A673 (cell line): ENCODE measurements around the gene NDOR1. TPM values are rescaled to one million over a fixed set of nuclear protein-coding genes. Genes with fewer than 3 reads are reported as not detected.

Source experiments
- BruUV-seq: library from RNA; stranded (reverse); fragments of 400-500 nt; replicated peaks from 2 replicates; lab custom pipeline; 2021; lab: Mats Ljungman, UMichigan
- CTCF ChIA-PET: fragments of 300-600 bp; sonication (Branson Sonifier 250); formaldehyde crosslinking; loops from one replicate; lab custom pipeline; 2022; ENCODE audit warnings: antibody characterized with exemption; lab: Charles Lee
- POLR2A ChIA-PET: fragments of 300-600 bp; sonication (Branson Sonifier 250); formaldehyde crosslinking; loops from one replicate; lab custom pipeline; 2022; ENCODE audit warnings: antibody characterized with exemption; ENCODE audit not compliant: low non-redundant PET; lab: Charles Lee
- DNase-seq: peaks from one replicate; pipeline ENCODE4 v3.0.0-alpha.2; 2015; ENCODE audit warnings: low spot score
- H3K27ac ChIP-seq: fragments of 200-600 bp; sonication (generic); 2 replicates; pipeline ENCODE4 v1.5.1; 2016; ENCODE audit warnings: mixed run types, low read depth, mild to moderate bottlenecking, mixed read lengths, antibody characterized with exemption, low read length; ENCODE audit not compliant: poor library complexity, severe bottlenecking
- H3K27me3 ChIP-seq: fragments of 200-600 bp; sonication (generic); replicated peaks from 2 replicates; pipeline ENCODE4 v1.6.1; 2017; ENCODE audit warnings: mixed run types, low read depth, mild to moderate bottlenecking, mixed read lengths, antibody characterized with exemption, low read length; ENCODE audit not compliant: insufficient read depth, poor library complexity
- H3K36me3 ChIP-seq: fragments of 200-600 bp; sonication (generic); 2 replicates; pipeline ENCODE4 v1.6.1; 2016; ENCODE audit warnings: mixed run types, mild to moderate bottlenecking, mixed read lengths, antibody characterized with exemption, low read length; ENCODE audit not compliant: insufficient read depth, poor library complexity, severe bottlenecking
- H3K4me1 ChIP-seq: fragments of 200-600 bp; sonication (generic); 2 replicates; pipeline ENCODE4 v1.6.1; 2017; ENCODE audit warnings: mixed run types, mild to moderate bottlenecking, mixed read lengths, antibody characterized with exemption, low read length; ENCODE audit not compliant: insufficient read depth, poor library complexity, severe bottlenecking
- H3K4me3 ChIP-seq: fragments of 200-600 bp; sonication (generic); 2 replicates; pipeline ENCODE4 v1.5.1; 2016; ENCODE audit warnings: low read depth, mixed run types, mild to moderate bottlenecking, mixed read lengths, low read length; ENCODE audit not compliant: poor library complexity, severe bottlenecking
- H3K9me3 ChIP-seq: fragments of 200-600 bp; sonication (generic); 2 replicates; pipeline ENCODE4 v1.6.1; 2016; ENCODE audit warnings: mixed run types, low read depth, mild to moderate bottlenecking, mixed read lengths, antibody characterized with exemption, low read length; ENCODE audit not compliant: poor library complexity, severe bottlenecking
- EZH2 ChIP-seq: fragments of 200-600 bp; sonication (generic); IDR thresholded peaks from 2 replicates; pipeline ENCODE4 v1.6.1; 2017; ENCODE audit warnings: borderline replicate concordance, low read depth, mild to moderate bottlenecking, mixed read lengths, antibody characterized with exemption, low read length; ENCODE audit not compliant: poor library complexity, severe bottlenecking
- intact Hi-C: fragments of 100-400 bp; cut with micrococcal nuclease; formaldehyde crosslinking; loops from one replicate; pipeline ENCODE4 v1.10.0; 2022; ENCODE audit not compliant: unreplicated experiment
- total RNA-seq: library from RNA; stranded (reverse); gene quantifications from 2 replicates; pipeline ENCODE4 v1.2.3, GENCODE V29; 2021
- TF ChIP-seq, protein P1 (sequence below): fragments of 300-800, 200-600 bp; sonication (generic); conservative IDR thresholded peaks from 2 replicates; pipeline ENCODE4 v1.5.1; 2017; ENCODE audit warnings: low read depth, mild to moderate bottlenecking, antibody characterized with exemption, low read length, moderate library complexity, mixed read lengths

NDOR1 gene
- total RNA-seq, 1 experiment from 2014 or later, result 40.2 TPM

DNA sequence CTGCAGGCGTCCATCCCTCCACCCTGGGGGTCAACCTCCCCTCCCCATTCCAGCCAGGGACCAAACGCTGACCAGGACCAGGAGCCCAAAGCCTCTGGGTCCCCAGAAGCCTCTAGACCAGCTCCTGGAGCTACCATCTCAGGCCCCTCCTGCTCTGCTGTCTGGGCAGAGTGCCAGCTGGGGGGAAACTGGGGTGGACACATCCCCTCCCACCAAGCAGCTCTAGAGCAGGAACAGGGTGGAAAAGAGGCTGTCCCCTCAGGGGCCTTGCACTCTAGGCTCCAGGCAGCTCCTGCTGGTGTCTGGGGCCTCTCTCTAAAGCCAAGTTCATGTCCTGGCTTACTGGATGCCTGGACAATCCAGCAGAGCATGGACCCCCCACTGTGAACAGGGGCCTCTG, 12.6 kb upstream of the NDOR1 start:
- DNase-seq, result no peak
- CTCF ChIA-PET, result no interaction called here
- intact Hi-C loops, result no loop called here
- no TSS peak for BruUV-seq
- H3K27ac ChIP-seq, result no peak overlapping the region
- no peaks in the 10 kb centered on the region for H3K9me3 ChIP-seq
- H3K36me3 ChIP-seq, result peaks cover 2% of the 10 kb centered on the region
- no peak for TF ChIP-seq EZH2
- TF ChIP-seq, protein P1, sequence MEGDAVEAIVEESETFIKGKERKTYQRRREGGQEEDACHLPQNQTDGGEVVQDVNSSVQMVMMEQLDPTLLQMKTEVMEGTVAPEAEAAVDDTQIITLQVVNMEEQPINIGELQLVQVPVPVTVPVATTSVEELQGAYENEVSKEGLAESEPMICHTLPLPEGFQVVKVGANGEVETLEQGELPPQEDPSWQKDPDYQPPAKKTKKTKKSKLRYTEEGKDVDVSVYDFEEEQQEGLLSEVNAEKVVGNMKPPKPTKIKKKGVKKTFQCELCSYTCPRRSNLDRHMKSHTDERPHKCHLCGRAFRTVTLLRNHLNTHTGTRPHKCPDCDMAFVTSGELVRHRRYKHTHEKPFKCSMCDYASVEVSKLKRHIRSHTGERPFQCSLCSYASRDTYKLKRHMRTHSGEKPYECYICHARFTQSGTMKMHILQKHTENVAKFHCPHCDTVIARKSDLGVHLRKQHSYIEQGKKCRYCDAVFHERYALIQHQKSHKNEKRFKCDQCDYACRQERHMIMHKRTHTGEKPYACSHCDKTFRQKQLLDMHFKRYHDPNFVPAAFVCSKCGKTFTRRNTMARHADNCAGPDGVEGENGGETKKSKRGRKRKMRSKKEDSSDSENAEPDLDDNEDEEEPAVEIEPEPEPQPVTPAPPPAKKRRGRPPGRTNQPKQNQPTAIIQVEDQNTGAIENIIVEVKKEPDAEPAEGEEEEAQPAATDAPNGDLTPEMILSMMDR, result no peak
- POLR2A ChIA-PET, result no interaction called here
- H3K4me3 ChIP-seq, result no peak overlapping the region
- H3K27me3 ChIP-seq, result no peaks in the 10 kb centered on the region
- H3K4me1 ChIP-seq, result peaks cover 4% of the 10 kb centered on the region

DNA sequence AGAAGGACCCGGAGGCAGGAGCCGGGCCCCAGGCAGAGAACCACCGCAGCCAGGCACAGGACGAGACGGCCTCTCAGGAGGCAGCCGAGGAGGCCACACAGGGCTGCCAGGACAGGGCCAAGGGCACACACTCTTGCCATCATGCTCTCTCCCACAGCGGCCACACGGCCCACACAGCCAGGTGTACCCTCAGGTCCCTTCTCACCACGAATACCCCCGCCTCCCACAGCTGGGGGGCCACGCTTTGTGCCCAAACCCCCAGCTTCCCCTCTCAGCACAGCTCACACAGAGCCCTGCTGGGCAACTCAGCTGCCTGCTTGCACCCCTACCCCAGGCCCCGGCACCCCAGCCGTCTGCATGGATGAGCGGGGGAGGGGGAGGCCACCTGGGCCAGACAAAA, 11.7 kb upstream of the NDOR1 start:
- intact Hi-C loops, result no loop called here
- Histone ChIP-seq H3K36me3 (peaks cover 2% of the 10 kb centered on the region), H3K4me1 (peaks cover 6% of the 10 kb centered on the region), H3K4me3 (no peak overlapping the region), H3K9me3 (no peaks in the 10 kb centered on the region), H3K27me3 (no peaks in the 10 kb centered on the region), H3K27ac (no peak overlapping the region)
- ChIA-PET CTCF (no interaction called here), POLR2A (no interaction called here)
- TF ChIP-seq EZH2, result no peak
- TF ChIP-seq, protein P1, result no peak
- BruUV-seq, result no TSS peak
- DNase-seq, result no peak

DNA sequence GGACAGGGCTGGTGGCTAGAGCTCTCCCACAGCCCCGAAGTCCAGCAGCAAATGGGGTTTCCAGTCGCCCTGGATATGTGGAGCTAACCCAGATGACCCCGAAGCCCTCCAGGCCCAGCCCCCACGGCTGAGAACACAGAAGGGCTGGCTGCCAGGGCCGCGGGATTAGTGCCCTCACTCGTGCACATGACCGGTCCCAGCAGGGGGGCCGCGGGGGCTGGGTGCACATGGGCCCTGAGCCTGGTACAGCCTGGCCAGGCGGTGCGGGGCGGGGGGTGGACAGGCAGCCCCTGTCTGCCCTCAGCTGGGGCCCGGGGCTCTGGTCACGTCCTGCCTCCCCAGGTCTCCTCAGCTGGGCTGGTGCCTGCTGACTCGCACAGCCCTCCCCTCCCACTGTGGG, 11.1 kb upstream of the NDOR1 start:
- no peak overlapping the region for H3K4me3 ChIP-seq
- POLR2A ChIA-PET, result interaction anchor here (0.6 kb wide), 1 partner anchor 9 kb away, joined by 3 read pairs; no protein-coding TSS in a partner anchor
- peaks cover 2% of the 10 kb centered on the region for H3K36me3 ChIP-seq
- no peak overlapping the region for H3K27ac ChIP-seq
- TF ChIP-seq, protein P1, result no peak
- H3K9me3 ChIP-seq, result no peaks in the 10 kb centered on the region
- peaks cover 12% of the 10 kb centered on the region for H3K4me1 ChIP-seq
- H3K27me3 ChIP-seq, result no peaks in the 10 kb centered on the region
- no peak for DNase-seq
- BruUV-seq, result no TSS peak
- CTCF ChIA-PET, result interaction anchor here (0.7 kb wide), 1 partner anchor 42 kb away, joined by 3 read pairs; no protein-coding TSS in a partner anchor
- intact Hi-C loops, result no loop called here
